KMS-11 (cell line): ENCODE measurements around the gene POLR1E.

Source experiments
- H2AFZ ChIP-seq: fragments of 200-600 bp; sonication (generic); 2 replicates; pipeline ENCODE4 v1.6.1; 2016; ENCODE audit warnings: antibody characterized with exemption, mixed run types, low read depth
- H3K27ac ChIP-seq: fragments of 200-600 bp; sonication (generic); 2 replicates; pipeline ENCODE4 v1.6.1; 2016; ENCODE audit warnings: mild to moderate bottlenecking, mixed run types
- H3K27me3 ChIP-seq: fragments of 200-600 bp; sonication (generic); 2 replicates; pipeline ENCODE4 v1.6.1; 2017; ENCODE audit warnings: mild to moderate bottlenecking, low read depth, mixed run types, moderate library complexity; ENCODE audit not compliant: insufficient read depth
- H3K36me3 ChIP-seq: fragments of 200-600 bp; sonication (generic); 2 replicates; pipeline ENCODE4 v1.6.1; 2017; ENCODE audit warnings: mild to moderate bottlenecking, mixed run types; ENCODE audit not compliant: insufficient read depth
- H3K4me1 ChIP-seq: fragments of 200-600 bp; sonication (generic); 2 replicates; pipeline ENCODE4 v1.6.1; 2016; ENCODE audit warnings: mild to moderate bottlenecking, low read depth, mixed run types; ENCODE audit not compliant: poor library complexity, severe bottlenecking
- H3K4me2 ChIP-seq: fragments of 200-600 bp; sonication (generic); 2 replicates; pipeline ENCODE4 v1.7.0; 2016; ENCODE audit warnings: mild to moderate bottlenecking, mixed run types
- H3K4me3 ChIP-seq: fragments of 200-600 bp; sonication (generic); IDR thresholded peaks from 2 replicates; pipeline ENCODE4 v1.6.1; 2017; ENCODE audit warnings: low read depth, low read length, mixed read lengths; ENCODE audit not compliant: insufficient read depth
- H3K79me2 ChIP-seq: fragments of 200-600 bp; sonication (generic); 2 replicates; pipeline ENCODE4 v1.6.1; 2016; ENCODE audit warnings: low read depth, mixed run types; ENCODE audit not compliant: insufficient read depth
- H3K9ac ChIP-seq: fragments of 200-600 bp; sonication (generic); 2 replicates; pipeline ENCODE4 v1.6.1; 2016; ENCODE audit warnings: mild to moderate bottlenecking, mixed run types
- H4K20me1 ChIP-seq: fragments of 200-600 bp; sonication (generic); 2 replicates; pipeline ENCODE4 v1.6.1; 2016; ENCODE audit warnings: mild to moderate bottlenecking, mixed run types; ENCODE audit not compliant: insufficient read depth
- CTCF ChIP-seq: fragments of 200-600 bp; sonication (generic); conservative IDR thresholded peaks from 2 replicates; pipeline ENCODE4 v1.6.1; 2017; ENCODE audit warnings: low read depth, mild to moderate bottlenecking, antibody characterized with exemption, low read length, moderate library complexity, mixed read lengths

Gene POLR1E

GRCh38 chr9:37540634-37541033 is 54.9 kb downstream of the POLR1E start:
- Histone ChIP-seq H3K4me2 (no peak overlapping the region), H3K36me3 (no peaks in the 10 kb centered on the region)
- no peak for TF ChIP-seq CTCF

DNA sequence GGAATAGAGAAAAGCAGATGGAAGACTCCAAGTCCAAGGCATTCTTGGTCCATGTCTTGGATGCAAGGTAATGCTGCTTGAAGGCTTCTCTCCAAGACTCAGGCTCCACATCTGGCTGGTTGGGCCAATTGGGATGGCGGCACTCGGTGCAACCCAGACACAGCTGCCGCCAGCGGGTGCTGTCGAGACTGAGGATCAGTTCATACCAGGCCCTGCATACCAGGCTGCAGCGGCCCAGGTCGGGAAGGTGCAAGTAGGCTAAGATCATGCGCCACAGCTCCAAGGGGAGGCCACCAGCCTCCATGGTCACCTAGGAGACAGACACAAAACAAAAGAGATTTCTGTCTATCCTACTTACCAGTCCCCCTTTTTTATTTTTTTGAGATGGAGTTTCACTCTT is 55.7 kb downstream of the POLR1E start:
- Histone ChIP-seq H3K36me3 (no peaks in the 10 kb centered on the region), H3K4me1 (peaks cover 9% of the 10 kb centered on the region), H3K79me2 (no peaks in the 10 kb centered on the region), H3K4me2 (no peak overlapping the region), H3K27me3 (no peaks in the 10 kb centered on the region), H2AFZ (no peak overlapping the region), H3K4me3 (no peak overlapping the region), H3K27ac (no peak overlapping the region), H3K9ac (no peak overlapping the region), H4K20me1 (no peaks in the 10 kb centered on the region)
- no peak for TF ChIP-seq CTCF

More at GRCh38 chr9:37540634-37541033, 54.9 kb downstream of the POLR1E start:
- Histone ChIP-seq H2AFZ (no peak overlapping the region), H3K4me3 (no peak overlapping the region), H3K79me2 (no peaks in the 10 kb centered on the region), H3K27ac (no peak overlapping the region), H3K9ac (no peak overlapping the region), H3K27me3 (no peaks in the 10 kb centered on the region), H3K4me1 (peaks cover 9% of the 10 kb centered on the region), H4K20me1 (no peaks in the 10 kb centered on the region)

DNA sequence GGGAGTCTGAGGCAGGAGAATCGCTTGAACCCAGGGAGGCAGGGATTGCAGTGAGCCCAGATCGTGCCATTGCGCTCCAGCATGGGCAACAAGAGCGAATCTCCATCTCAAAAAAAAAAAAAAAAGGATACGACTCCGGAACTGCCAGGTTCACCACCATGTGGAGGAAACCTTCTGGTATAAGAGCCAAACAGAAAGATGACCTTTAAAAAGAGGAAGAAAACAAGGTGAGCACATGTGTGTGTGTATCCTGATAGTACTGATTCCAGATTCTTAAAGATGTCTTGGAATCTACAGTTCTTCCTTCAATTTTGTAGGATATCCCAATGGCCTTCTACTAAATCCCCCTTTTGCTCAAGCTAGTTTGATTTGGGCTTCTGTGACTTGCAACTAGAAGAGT is 56.7 kb downstream of the POLR1E start:
- Histone ChIP-seq H3K27me3 (no peaks in the 10 kb centered on the region), H3K9ac (no peak overlapping the region), H3K79me2 (no peaks in the 10 kb centered on the region), H3K4me2 (no peak overlapping the region), H2AFZ (no peak overlapping the region), H3K4me3 (no peak overlapping the region), H3K36me3 (no peaks in the 10 kb centered on the region), H4K20me1 (no peaks in the 10 kb centered on the region), H3K27ac (no peak overlapping the region; the same call in 1 of the 2 replicates), H3K4me1 (peaks cover 9% of the 10 kb centered on the region)
- no peak for TF ChIP-seq CTCF

GRCh38 chr9:37542895-37543294 is 57.1 kb downstream of the POLR1E start:
- no peak for TF ChIP-seq CTCF
- Histone ChIP-seq H3K36me3 (no peaks in the 10 kb centered on the region), H2AFZ (no peak overlapping the region)

More at GRCh38 chr9:37542895-37543294, 57.1 kb downstream of the POLR1E start:
- no peak overlapping the region for H3K4me2 ChIP-seq
- no peaks in the 10 kb centered on the region for H4K20me1 ChIP-seq
- H3K79me2 ChIP-seq: no peaks in the 10 kb centered on the region
- H3K27ac ChIP-seq: no peak overlapping the region; the same call in 1 of the 2 replicates
- no peak overlapping the region for H3K9ac ChIP-seq
- peaks cover 9% of the 10 kb centered on the region for H3K4me1 ChIP-seq
- no peak overlapping the region for H3K4me3 ChIP-seq
- H3K27me3 ChIP-seq: no peaks in the 10 kb centered on the region
